ENCODE data around the gene BST1. TPM values are rescaled to one million over a fixed set of nuclear protein-coding genes. Genes with fewer than 3 reads are reported as not detected.
A peak's percentile ranks its signal among the peaks of the same experiment; 100 is the strongest.
"Not testable (repeated sequence)": the region's sequence is repeated elsewhere in the genome, so short reads cannot be mapped to it uniquely, and the experiment has no call there.

BST1 gene
- total RNA-seq, 8 experiments from 2014 or later: 0.79 to 4.5 (median 1.2) TPM

DNA sequence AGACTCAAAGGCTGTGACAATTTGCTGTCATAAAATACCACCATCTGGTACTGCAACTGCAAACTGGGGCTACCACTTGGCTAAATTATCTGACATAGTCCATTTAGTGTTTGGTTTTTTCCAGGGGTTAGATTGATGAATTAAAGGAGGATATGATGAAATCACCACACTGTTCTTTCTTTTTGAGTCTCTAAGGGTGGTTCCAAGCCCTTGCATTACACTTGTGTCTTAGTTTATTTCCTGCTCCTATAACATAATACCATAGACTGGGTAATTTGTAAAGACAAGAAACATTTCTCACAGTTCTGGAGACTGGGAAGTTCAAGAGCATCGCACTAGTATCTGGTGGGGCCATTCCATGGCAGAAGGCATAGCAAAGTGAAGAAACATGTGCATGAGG is 43.2 kb downstream of the BST1 start:
- Histone ChIP-seq H3K4me1 (replicated peaks in 1 of 2) (no peaks in the 10 kb centered on the region), H3K27ac (no peak overlapping the region), H3K4me3 (no peak overlapping the region)
- in situ Hi-C loops (cut with MboI; ENCODE audit: low pct_unique_long_range_greater_than_20kb in 2 of 9, low sequenced_read_pairs in 9 of 9, unreplicated experiment in 9 of 9): no loop called here
- WGBS, 10 experiments: 50 to 100% (median 71%) methylated on average over 1 of the region's 1 CpG; no CpG with 5 or more reads in 4 of the 10 experiments
- ATAC-seq (replicated peaks in 6 of 8): no peak

GRCh38 chr4:15749001-15749400 is 46.1 kb downstream of the BST1 start:
- H3K4me1 ChIP-seq (replicated peaks in 1 of 2): no peaks in the 10 kb centered on the region
- ATAC-seq (replicated peaks in 6 of 8): no peak
- 20 to 87% (median 79%) methylated on average over 2 to 6 of the region's 6 CpGs; no CpG with 5 or more reads in 4 of the 10 experiments for WGBS, 10 experiments
- in situ Hi-C loops (cut with MboI; ENCODE audit: low pct_unique_long_range_greater_than_20kb in 2 of 9, low sequenced_read_pairs in 9 of 9, unreplicated experiment in 9 of 9): no loop called here
- H3K27ac ChIP-seq: no peak overlapping the region
- no peak overlapping the region for H3K4me3 ChIP-seq

DNA sequence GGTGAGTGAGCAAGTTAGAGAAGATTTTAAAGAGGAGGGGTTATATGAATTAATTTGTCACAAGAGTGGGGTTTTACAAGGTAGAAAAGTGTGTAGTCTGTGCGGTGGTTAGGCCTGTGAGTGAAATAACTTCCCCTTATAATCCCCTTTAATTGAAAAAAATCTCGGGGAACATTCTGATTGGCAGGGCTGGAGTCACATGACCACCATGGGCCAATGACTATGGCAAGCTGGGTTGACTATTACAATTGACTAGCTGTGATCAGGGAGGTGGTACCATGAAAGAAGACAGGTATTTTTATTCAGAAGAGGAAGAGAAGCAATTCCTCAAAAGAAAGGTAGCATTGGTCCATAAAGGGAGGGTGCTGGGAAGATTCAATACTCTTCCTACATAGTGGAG is 48.3 kb downstream of the BST1 start:
- in situ Hi-C loops (cut with MboI; ENCODE audit: low pct_unique_long_range_greater_than_20kb in 2 of 9, low sequenced_read_pairs in 9 of 9, unreplicated experiment in 9 of 9): no loop called here
- Histone ChIP-seq H3K4me1 (replicated peaks in 1 of 2) (no peaks in the 10 kb centered on the region), H3K27ac (no peak overlapping the region), H3K4me3 (no peak overlapping the region)
- 44 to 100% (median 84%) methylated on average over 1 to 2 of the region's 2 CpGs for WGBS, 10 experiments
- ATAC-seq (replicated peaks in 6 of 8): no peak

DNA sequence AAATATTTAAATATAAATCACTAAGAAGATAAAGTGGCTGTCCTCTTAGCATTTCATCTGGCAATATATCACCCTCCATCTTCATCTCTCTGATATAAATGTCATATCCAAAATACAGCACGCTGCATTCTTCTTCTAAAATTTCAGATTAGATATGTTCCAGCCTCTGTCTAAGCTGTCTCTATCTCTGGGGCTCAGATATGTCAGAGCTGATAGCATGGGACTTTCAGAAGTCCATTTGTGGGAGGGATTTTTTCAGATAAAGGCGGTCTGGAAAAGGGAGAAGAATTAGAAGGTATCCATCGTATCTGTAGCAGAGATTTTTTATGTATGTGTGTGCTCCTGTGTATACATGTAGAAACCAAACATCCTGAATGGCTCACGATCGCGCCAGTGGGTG is 50.2 kb downstream of the BST1 start:
- Histone ChIP-seq H3K4me3 (no peak overlapping the region), H3K27ac (no peak overlapping the region), H3K4me1 (replicated peaks in 1 of 2) (no peaks in the 10 kb centered on the region)
- ATAC-seq (replicated peaks in 6 of 8): no peak
- in situ Hi-C loops (cut with MboI; ENCODE audit: low pct_unique_long_range_greater_than_20kb in 2 of 9, low sequenced_read_pairs in 9 of 9, unreplicated experiment in 9 of 9): no loop called here
- 50 to 94% (median 71%) methylated on average over 1 to 6 of the region's 6 CpGs; no CpG with 5 or more reads in 2 of the 10 experiments for WGBS, 10 experiments

DNA sequence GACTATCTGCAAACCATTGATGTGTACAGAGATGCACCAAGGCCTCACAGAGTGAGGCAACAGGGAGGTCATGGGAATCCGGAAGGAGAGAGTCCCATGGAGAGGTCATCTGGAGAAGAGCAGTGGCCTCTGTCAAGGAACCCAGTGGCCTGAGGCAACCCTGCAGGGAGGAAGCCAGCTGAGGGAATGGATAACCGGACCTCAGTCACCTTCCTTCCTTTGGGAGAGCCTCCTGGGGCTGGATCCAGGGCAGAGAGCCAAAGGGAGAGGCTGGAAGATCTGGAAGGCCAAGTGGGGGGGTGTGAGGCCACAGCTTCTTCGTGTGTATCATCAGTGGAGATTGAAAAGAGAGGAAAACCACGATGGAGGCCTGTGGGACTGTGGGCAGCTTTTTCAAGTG is 50.9 kb downstream of the BST1 start:
- 0 to 100% (median 61%) methylated on average over 1 to 3 of the region's 4 CpGs; no CpG with 5 or more reads in 2 of the 10 experiments for WGBS, 10 experiments
- ATAC-seq (replicated peaks in 6 of 8): peak in 1 of 8 experiments; percentile 16
- in situ Hi-C loops (cut with MboI; ENCODE audit: low pct_unique_long_range_greater_than_20kb in 2 of 9, low sequenced_read_pairs in 9 of 9, unreplicated experiment in 9 of 9): no loop called here
- no peak overlapping the region for H3K27ac ChIP-seq
- no peak overlapping the region for H3K4me3 ChIP-seq
- H3K4me1 ChIP-seq (replicated peaks in 1 of 2): no peaks in the 10 kb centered on the region

GRCh38 chr4:15754323-15754722 is 51.5 kb downstream of the BST1 start:
- ATAC-seq (replicated peaks in 6 of 8): peak in 2 of 8 experiments; percentile 12 to 15
- in situ Hi-C loops (cut with MboI; ENCODE audit: low pct_unique_long_range_greater_than_20kb in 2 of 9, low sequenced_read_pairs in 9 of 9, unreplicated experiment in 9 of 9): no loop called here
- 29 to 100% (median 83%) methylated on average over 1 to 4 of the region's 4 CpGs; no CpG with 5 or more reads in 1 of the 10 experiments for WGBS, 10 experiments
- Histone ChIP-seq H3K27ac (no peak overlapping the region), H3K4me1 (replicated peaks in 1 of 2) (no peaks in the 10 kb centered on the region), H3K4me3 (no peak overlapping the region)

GRCh38 chr4:15755321-15756155 is 52.7 kb downstream of the BST1 start:
- WGBS, 10 experiments: 15 to 100% (median 83%) methylated on average over 2 to 4 of the region's 4 CpGs; no CpG with 5 or more reads in 6 of the 10 experiments

DNA sequence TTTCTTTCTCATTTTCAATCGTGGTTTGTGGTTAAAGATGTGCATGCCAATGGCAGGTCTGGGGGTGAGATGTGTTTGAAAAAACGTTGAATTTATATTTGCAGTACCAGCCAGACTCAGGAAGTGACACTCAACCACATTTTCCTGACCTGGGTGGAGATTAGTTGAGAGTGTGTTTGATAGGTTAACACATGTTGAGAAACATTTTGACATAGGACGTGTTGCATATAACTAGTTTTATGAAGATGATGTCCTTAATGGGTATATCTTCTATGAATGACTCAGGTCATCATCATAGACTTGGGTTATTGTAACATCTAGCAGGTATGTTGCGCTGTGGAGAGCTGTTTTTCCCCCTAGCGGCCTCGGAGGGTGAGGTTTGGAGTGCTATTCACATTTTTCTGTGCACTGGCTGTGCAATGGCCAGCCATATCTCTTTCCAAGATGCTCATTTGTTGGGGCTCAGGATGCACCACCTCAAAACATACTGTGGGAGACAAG is 53.5 kb downstream of the BST1 start:
- ATAC-seq (replicated peaks in 6 of 8): peak in 1 of 8 experiments; percentile 37
- WGBS, 10 experiments: 0 to 82% (median 53%) methylated on average over 2 to 6 of the region's 6 CpGs; no CpG with 5 or more reads in 2 of the 10 experiments
- no peaks in the 10 kb centered on the region for H3K4me1 ChIP-seq (replicated peaks in 1 of 2)
- H3K27ac ChIP-seq: no peak overlapping the region
- in situ Hi-C loops (cut with MboI; ENCODE audit: low pct_unique_long_range_greater_than_20kb in 2 of 9, low sequenced_read_pairs in 9 of 9, unreplicated experiment in 9 of 9): no loop called here
- H3K4me3 ChIP-seq: no peak overlapping the region

More at GRCh38 chr4:15755321-15756155, 52.7 kb downstream of the BST1 start:
- ATAC-seq (replicated peaks in 6 of 8): peak in 3 of 8 experiments; percentile 70 to 90 (median 77)
- no peak overlapping the region for H3K27ac ChIP-seq
- H3K4me3 ChIP-seq: no peak overlapping the region
- in situ Hi-C loops (cut with MboI; ENCODE audit: low pct_unique_long_range_greater_than_20kb in 2 of 9, low sequenced_read_pairs in 9 of 9, unreplicated experiment in 9 of 9): no loop called here
- no peaks in the 10 kb centered on the region for H3K4me1 ChIP-seq (replicated peaks in 1 of 2)

DNA sequence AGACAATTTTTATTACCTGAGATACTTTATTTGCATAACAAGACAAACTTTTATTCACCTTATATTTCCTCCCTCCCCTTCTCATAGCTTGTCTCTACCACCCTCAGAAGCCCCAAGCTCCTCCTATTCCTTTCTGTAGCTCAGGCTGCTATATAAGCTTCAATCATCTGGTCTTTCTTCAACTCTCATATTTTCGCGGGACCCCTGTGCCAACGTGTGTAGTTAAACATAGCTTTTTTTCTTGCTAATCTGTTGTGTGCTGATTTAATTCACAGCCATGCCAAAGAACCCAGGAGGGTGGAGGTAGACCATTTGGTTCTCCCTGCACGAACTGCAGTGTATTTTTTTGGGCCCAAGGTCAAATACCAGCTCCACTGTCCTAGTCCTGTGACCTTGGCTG is 54.2 kb downstream of the BST1 start:
- H3K4me1 ChIP-seq (replicated peaks in 1 of 2): no peaks in the 10 kb centered on the region
- 0 to 77% (median 40%) methylated on average over 1 to 4 of the region's 4 CpGs; no CpG with 5 or more reads in 3 of the 10 experiments for WGBS, 10 experiments
- no peak overlapping the region for H3K27ac ChIP-seq
- in situ Hi-C loops (cut with MboI; ENCODE audit: low pct_unique_long_range_greater_than_20kb in 2 of 9, low sequenced_read_pairs in 9 of 9, unreplicated experiment in 9 of 9): no loop called here
- ATAC-seq (replicated peaks in 6 of 8): no peak
- no peak overlapping the region for H3K4me3 ChIP-seq

- ATAC-seq (replicated peaks in 6 of 8): no peak
- Histone ChIP-seq H3K4me3 (no peak overlapping the region), H3K27ac (no peak overlapping the region), H3K4me1 (replicated peaks in 1 of 2) (no peaks in the 10 kb centered on the region)
- WGBS, 10 experiments: 50 to 100% (median 84%) methylated on average over 2 to 4 of the region's 4 CpGs; no CpG with 5 or more reads in 1 of the 10 experiments
- in situ Hi-C loops (cut with MboI; ENCODE audit: low pct_unique_long_range_greater_than_20kb in 2 of 9, low sequenced_read_pairs in 9 of 9, unreplicated experiment in 9 of 9): no loop called here
These were observed 55.4 kb downstream of the BST1 start for GRCh38 chr4:15758294-15758693.

- H3K4me1 ChIP-seq (replicated peaks in 1 of 2); H3K4me3 ChIP-seq; H3K27ac ChIP-seq; in situ Hi-C loops (cut with MboI; ENCODE audit: low pct_unique_long_range_greater_than_20kb in 2 of 9, low sequenced_read_pairs in 9 of 9, unreplicated experiment in 9 of 9); ATAC-seq (replicated peaks in 6 of 8): not testable (repeated sequence)
These were observed 59.6 kb downstream of the BST1 start for GRCh38 chr4:15762460-15762859.

DNA sequence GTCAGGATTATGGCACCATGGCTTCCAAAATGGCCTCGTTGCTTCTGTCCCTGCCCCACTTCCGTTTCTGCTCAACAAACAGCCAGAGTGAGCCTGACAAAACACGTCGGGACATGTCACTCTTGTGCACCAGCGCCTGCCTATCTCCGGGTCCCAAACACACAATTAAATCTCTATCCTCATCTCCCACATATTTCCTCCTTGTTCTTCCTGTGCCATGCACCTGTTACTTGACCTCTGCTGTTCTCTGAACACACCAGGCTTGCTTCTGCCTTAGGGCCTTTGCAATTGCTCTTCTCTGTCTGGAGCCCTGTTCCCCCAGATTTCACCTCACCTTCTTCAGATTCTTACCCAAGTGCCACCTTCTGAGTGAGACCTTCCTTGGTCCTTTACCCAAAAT is 62.5 kb downstream of the BST1 start:
- no peak for ATAC-seq (replicated peaks in 6 of 8)
- Histone ChIP-seq H3K4me3 (no peak overlapping the region), H3K4me1 (replicated peaks in 1 of 2) (no peaks in the 10 kb centered on the region), H3K27ac (no peak overlapping the region)
- 13 to 100% (median 78%) methylated on average over 2 to 6 of the region's 6 CpGs; no CpG with 5 or more reads in 4 of the 10 experiments for WGBS, 10 experiments
- in situ Hi-C loops (cut with MboI; ENCODE audit: low pct_unique_long_range_greater_than_20kb in 2 of 9, low sequenced_read_pairs in 9 of 9, unreplicated experiment in 9 of 9): no loop called here

DNA sequence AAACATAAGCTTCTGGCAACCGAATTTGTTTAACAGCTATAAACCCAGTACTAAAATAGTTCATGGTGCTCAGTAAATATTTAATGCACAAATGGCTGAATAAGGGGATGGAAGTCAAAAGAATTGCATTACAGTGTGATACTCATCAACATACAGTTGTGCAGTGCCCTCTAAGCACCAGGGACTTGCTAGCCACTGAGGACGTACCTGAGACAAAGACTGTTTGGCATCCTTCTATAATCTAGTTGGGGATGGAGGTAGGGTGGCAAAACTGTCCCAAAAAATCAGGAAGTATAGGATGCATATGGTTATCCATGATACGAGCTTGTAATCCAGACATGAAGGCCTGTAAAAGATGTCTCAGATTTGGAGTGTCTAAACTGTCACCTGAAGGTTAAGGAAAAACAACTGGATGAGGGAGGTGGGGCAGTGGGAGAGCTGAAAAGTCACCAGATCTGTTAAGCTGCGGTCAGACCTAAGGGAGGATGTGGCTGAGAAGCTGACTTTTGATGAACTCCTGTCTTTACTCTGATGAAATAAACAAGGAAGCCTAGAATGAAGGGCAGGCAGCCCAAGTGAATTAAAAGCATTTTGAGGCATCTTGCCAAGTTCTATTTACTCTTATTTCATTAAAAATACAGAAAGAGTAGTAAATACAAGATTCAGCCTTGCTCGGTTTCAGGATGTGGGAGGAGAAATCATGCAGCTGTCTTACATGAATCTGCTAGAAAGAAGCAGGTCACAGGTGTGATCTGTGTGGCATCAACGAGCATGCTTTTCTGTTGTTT is 63.2 kb downstream of the BST1 start:
- Histone ChIP-seq H3K27ac (no peak overlapping the region), H3K4me3 (no peak overlapping the region), H3K4me1 (replicated peaks in 1 of 2) (no peaks in the 10 kb centered on the region)
- in situ Hi-C loops (cut with MboI; ENCODE audit: low pct_unique_long_range_greater_than_20kb in 2 of 9, low sequenced_read_pairs in 9 of 9, unreplicated experiment in 9 of 9): no loop called here
- WGBS, 10 experiments: 18 to 91% (median 49%) methylated on average over 1 to 5 of the region's 6 CpGs
- no peak for ATAC-seq (replicated peaks in 6 of 8)

Measured in motor neuron (in vitro differentiated cells).